Measurements from ENCODE around the gene C11orf24.
"Not testable (repeated sequence)": the region's sequence is repeated elsewhere in the genome, so short reads cannot be mapped to it uniquely, and the experiment has no call there.

Gene C11orf24

GRCh38 chr11:68302670-68303069 lies 30.9 kb upstream of the C11orf24 start:
- TF ChIP-seq POLR2AphosphoS5 (IDR thresholded peaks at IDR 0.05; ENCODE audit: low read depth): no peak
- no peak for TF ChIP-seq GABPA (IDR thresholded peaks at IDR 0.05; ENCODE audit: low read depth)
- TF ChIP-seq SPI1 (IDR thresholded peaks at IDR 0.05; ENCODE audit: borderline replicate concordance, low read depth): no peak
- no peak for TF ChIP-seq REST (IDR thresholded peaks at IDR 0.05; ENCODE audit: insufficient replicate concordance, low read depth)
- TF ChIP-seq CTCF (IDR thresholded peaks at IDR 0.05; ENCODE audit: insufficient read depth, low read length): no peak
- Histone ChIP-seq H3K27ac (replicated peaks) (no peak overlapping the region), H3K27me3 (ENCODE audit: insufficient read depth, poor library complexity, severe bottlenecking) (no peaks in the 10 kb centered on the region), H3K4me3 (replicated peaks; ENCODE audit: insufficient read depth, low read length) (no peak overlapping the region)
- no peak for DNase-seq (ENCODE audit: low read depth in 1 of 2, low spot score in 1 of 2)

- Histone ChIP-seq H3K27ac (replicated peaks) (no peak overlapping the region), H3K4me3 (replicated peaks; ENCODE audit: insufficient read depth, low read length) (no peak overlapping the region), H3K27me3 (ENCODE audit: insufficient read depth, poor library complexity, severe bottlenecking) (no peaks in the 10 kb centered on the region)
- no peak for DNase-seq (ENCODE audit: low read depth in 1 of 2, low spot score in 1 of 2)
- TF ChIP-seq GABPA (IDR thresholded peaks at IDR 0.05; ENCODE audit: low read depth) (no peak), POLR2AphosphoS5 (IDR thresholded peaks at IDR 0.05; ENCODE audit: low read depth) (no peak), REST (IDR thresholded peaks at IDR 0.05; ENCODE audit: insufficient replicate concordance, low read depth) (no peak), CTCF (IDR thresholded peaks at IDR 0.05; ENCODE audit: insufficient read depth, low read length) (no peak), SPI1 (IDR thresholded peaks at IDR 0.05; ENCODE audit: borderline replicate concordance, low read depth) (no peak)
Observed at GRCh38 chr11:68302256-68302655, 30.5 kb upstream of the C11orf24 start.

GRCh38 chr11:68300076-68300830 lies 28.5 kb upstream of the C11orf24 start:
- TF ChIP-seq CTCF (IDR thresholded peaks at IDR 0.05; ENCODE audit: insufficient read depth, low read length): no peak
- TF ChIP-seq SPI1 (IDR thresholded peaks at IDR 0.05; ENCODE audit: borderline replicate concordance, low read depth): no peak
- no peak for TF ChIP-seq POLR2AphosphoS5 (IDR thresholded peaks at IDR 0.05; ENCODE audit: low read depth)
- no peak for TF ChIP-seq REST (IDR thresholded peaks at IDR 0.05; ENCODE audit: insufficient replicate concordance, low read depth)
- TF ChIP-seq GABPA (IDR thresholded peaks at IDR 0.05; ENCODE audit: low read depth): no peak
- Histone ChIP-seq H3K4me3 (replicated peaks; ENCODE audit: insufficient read depth, low read length) (no peak overlapping the region), H3K27ac (replicated peaks) (no peak overlapping the region), H3K27me3 (ENCODE audit: insufficient read depth, poor library complexity, severe bottlenecking) (no peaks in the 10 kb centered on the region)
- no peak for DNase-seq (ENCODE audit: low read depth in 1 of 2, low spot score in 1 of 2)

GRCh38 chr11:68299517-68299879 lies 27.7 kb upstream of the C11orf24 start:
- H3K4me3 ChIP-seq (replicated peaks; ENCODE audit: insufficient read depth, low read length); H3K27me3 ChIP-seq (ENCODE audit: insufficient read depth, poor library complexity, severe bottlenecking); DNase-seq (ENCODE audit: low read depth in 1 of 2, low spot score in 1 of 2); H3K27ac ChIP-seq (replicated peaks): not testable (repeated sequence)

Measured in HL-60 (cell line).